Measurements from ENCODE around the gene SELENOW.
"Not testable (repeated sequence)": the region's sequence is repeated elsewhere in the genome, so short reads cannot be mapped to it uniquely, and the experiment has no call there.

SELENOW gene

DNA sequence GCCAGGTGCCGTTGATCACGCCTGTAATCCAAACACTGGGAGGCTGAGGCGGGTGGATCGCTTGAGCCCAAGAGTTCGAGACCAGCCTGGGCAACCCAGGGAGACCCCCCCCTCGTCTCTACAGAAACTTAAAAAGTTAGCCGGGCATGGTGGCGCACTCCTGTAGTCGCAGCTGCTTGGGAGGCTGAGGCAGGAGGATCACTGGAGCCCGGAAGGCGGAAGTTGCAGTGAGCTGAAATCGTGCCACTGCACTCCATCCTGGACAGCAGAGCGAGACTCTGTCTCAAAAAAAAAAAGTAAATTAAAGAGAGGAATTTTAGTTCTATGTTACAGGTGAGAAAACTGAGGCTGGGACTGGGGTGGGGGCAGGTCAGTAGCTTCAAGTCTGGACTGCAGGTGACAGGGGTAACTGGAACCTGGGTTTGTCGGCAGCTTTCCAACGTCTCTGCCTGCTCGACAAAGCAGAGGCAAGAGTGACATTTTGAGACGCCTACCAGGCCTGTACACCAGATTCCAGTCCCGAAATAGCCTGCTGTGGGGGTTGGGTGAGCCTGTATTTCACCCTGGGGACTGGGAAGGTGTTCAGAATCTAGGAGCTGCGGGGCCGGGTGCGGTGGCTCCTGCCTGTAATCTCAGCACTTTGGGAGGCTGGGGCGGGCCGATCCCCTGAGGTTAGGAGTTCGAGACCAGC is 1.2 kb downstream of the SELENOW start:
- H3K27ac ChIP-seq = peak overlapping the region; percentile 99; the same call in 1 of the 2 replicates

DNA sequence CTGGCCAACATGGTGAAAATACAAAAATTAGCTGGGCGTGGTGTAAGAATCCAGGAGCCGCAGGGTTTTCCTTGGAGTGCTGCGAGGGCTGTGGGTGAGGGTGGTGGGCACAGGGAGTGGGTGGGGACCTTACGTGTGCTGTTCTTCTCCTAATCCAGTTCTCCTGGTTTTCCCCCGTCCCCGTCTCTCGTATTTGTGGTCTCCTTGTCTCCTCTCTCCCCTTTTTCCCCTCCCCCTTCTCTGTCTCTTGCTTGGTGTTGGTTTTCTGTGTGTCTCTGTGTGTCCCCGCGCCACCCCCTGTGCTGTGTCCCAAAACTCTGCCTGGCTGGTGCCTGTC is 1.7 kb downstream of the SELENOW start:
- TF ChIP-seq, protein P1, sequence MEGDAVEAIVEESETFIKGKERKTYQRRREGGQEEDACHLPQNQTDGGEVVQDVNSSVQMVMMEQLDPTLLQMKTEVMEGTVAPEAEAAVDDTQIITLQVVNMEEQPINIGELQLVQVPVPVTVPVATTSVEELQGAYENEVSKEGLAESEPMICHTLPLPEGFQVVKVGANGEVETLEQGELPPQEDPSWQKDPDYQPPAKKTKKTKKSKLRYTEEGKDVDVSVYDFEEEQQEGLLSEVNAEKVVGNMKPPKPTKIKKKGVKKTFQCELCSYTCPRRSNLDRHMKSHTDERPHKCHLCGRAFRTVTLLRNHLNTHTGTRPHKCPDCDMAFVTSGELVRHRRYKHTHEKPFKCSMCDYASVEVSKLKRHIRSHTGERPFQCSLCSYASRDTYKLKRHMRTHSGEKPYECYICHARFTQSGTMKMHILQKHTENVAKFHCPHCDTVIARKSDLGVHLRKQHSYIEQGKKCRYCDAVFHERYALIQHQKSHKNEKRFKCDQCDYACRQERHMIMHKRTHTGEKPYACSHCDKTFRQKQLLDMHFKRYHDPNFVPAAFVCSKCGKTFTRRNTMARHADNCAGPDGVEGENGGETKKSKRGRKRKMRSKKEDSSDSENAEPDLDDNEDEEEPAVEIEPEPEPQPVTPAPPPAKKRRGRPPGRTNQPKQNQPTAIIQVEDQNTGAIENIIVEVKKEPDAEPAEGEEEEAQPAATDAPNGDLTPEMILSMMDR (conservative IDR thresholded peaks at IDR 0.05) = no peak
- peak overlapping the region; percentile 99; the same call in 1 of the 2 replicates for H3K27ac ChIP-seq

More for the DNA sequence above, 1.2 kb downstream of the SELENOW start:
- TF ChIP-seq, protein P1 (conservative IDR thresholded peaks at IDR 0.05) = no peak

DNA sequence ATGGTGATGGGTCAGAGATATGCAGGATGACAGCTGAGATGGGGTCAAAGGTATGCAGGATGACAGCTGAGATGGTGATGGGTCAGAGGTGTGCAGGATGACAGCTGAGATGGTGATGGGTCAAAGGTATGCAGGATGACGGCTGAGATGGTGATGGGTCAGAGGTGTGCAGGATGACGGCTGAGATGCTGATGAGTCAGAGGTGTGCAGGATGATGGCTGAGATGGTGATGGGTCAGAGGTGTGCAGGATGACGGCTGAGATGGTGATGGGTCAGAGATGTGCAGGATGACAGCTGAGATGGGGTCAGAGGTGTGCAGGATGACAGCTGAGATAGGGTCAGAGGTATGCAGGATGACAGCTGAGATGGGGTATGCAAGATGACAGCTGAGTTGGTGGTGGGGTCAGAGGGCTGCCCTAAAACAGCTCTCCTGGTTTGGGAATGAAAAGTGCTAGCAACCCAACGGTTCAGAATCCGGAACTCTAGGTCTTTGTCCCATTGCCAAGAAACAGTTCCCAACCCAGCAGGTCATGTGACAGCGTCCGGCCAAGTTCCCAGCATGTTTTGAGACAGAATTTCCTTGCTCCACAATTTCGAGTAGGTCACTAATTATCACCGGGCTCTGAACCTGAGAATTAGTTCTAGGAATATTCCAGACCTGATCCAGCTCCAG is 3.2 kb downstream of the SELENOW start:
- H3K27ac ChIP-seq = no peak overlapping the region
- TF ChIP-seq, protein P1 (conservative IDR thresholded peaks at IDR 0.05) = no peak

DNA sequence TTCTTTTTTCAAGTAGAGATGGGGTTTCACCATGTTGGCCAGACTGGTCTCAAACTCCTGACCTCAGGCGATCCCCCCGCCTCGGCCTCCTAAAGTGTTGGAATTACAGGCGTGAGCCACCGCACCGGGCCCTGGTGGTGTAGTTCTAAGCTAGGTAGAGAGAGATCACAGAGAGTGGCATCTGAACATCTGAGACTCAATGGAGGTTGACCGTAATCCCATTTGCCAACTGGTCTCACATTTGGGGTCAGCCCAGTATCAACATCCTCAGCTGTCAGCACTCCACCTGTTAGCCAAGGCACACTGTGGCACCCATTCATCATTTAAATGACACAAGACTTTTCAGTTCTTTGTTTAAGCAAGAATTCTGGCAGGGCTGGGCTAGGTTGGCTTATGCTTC is 8.1 kb downstream of the SELENOW start:
- H3K27ac ChIP-seq = no peak overlapping the region
- TF ChIP-seq, protein P1 (conservative IDR thresholded peaks at IDR 0.05) = no peak

DNA sequence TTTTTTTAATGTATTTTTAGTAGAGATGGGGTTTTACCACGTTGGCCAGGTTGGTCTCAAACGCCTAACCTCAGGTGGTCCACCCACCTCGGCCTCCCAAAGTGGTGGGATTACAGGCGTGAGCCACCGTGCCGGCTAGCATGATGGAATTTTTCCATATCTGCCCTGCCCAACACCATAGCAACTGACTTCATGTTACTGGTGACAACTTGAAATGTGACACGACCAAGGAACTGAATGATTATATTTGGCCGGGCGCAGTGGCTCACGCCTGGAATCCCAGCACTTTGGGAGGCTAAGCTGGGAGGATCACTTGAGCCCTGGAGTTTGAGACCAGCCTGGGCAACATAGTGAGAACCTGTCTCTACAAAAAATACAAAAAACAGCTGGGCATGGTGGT is 8.8 kb downstream of the SELENOW start:
- H3K27ac ChIP-seq = not testable (repeated sequence)

DNA sequence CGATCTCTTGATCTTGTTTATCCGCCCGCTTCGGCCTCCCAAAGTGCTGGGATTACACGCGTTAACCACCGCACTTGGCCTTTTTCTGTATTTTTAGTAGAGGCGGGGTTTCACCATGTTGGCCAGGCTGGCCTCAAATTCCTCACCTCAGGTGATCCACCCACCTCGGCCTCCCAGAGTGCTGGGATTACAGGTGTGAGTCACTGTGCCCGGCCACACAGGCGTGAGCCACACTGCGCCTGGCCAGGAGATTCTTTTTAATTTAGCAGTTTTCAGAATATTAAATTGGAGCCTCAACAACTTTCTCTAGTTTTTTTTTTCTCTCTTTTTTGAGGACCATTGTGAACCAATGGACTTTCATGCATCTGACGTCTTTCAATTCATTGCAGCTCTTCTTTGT is 11.3 kb downstream of the SELENOW start:
- H3K27ac ChIP-seq = not testable (repeated sequence)

DNA sequence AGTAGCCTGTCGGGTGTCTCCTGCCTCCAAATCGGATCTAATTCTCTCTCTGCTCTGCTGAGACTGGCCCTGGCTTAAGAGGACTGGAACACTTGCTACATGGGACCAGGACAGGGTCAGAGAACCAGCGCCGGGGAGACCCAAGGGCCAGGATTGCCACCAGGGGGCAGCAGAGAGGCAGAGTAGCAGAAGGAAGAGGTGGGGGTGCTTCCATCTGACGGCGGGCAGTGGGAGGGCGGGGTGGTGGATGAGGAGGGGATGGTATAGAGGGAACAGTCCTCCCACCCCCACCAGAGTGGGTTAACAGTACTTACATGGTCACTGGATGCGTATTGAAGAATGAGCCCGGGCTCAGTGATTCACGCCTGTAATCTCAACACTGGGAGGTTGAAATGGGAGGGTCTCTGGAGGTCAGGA is 11.9 kb downstream of the SELENOW start:
- TF ChIP-seq, protein P1 (conservative IDR thresholded peaks at IDR 0.05) = peak; percentile 91
- H3K27ac ChIP-seq = no peak overlapping the region

DNA sequence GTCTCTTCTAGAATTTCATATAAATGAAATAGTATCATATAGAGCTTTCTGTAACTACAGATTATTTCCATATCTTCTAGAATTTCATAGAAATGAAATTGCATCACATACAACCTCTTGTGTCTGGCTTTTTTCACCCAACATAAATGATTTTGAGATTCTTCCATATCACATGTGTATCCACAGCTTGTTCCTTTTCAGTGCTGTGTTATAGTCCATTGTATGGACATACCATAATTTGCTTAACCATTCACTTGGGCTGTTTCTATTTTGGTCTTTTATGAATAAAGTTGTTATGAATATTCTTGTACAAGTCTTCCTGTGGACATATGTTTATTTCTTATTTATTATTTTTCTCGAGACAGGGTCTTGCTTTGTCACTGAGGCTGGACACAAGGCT is 14.1 kb downstream of the SELENOW start:
- TF ChIP-seq, protein P1 (conservative IDR thresholded peaks at IDR 0.05) = no peak
- no peak overlapping the region for H3K27ac ChIP-seq
